GM12878 (cell line): ENCODE data around the gene C1GALT1.

Experiments used
- CTCF ChIP-seq, 3 experiments: IDR thresholded peaks in 2 of 3; conservative IDR thresholded peaks in 1 of 3; 2 replicates each; pipeline ENCODE4 v1.5.1; 2011; ENCODE audit warnings: low read depth in 3 of 3, low read length in 3 of 3, mild to moderate bottlenecking in 3 of 3, control low read depth in 2 of 3, moderate library complexity in 2 of 3, inconsistent platforms in 1 of 3, mixed read lengths in 1 of 3; ENCODE audit not compliant: control insufficient read depth in 2 of 3, insufficient read depth in 1 of 3; ENCODE audit errors: extremely low read depth in 1 of 3
- EGR1 ChIP-seq, 2 experiments: IDR thresholded peaks; 1 replicate in 1 of 2; 2 replicates in 1 of 2; pipeline ENCODE4 v1.6.1; 2011 to 2012; ENCODE audit warnings: low read depth in 2 of 2, low read length in 2 of 2, borderline replicate concordance in 1 of 2, mild to moderate bottlenecking in 1 of 2, moderate library complexity in 1 of 2
- HCFC1 ChIP-seq: fragments of 150-350 bp; IDR thresholded peaks from 2 replicates; pipeline ENCODE4 v1.6.1; 2014; ENCODE audit warnings: low read length
- KDM1A ChIP-seq: fragments of 200-600 bp; sonication (generic); IDR thresholded peaks from 2 replicates; pipeline ENCODE4 v1.6.1; 2016; ENCODE audit warnings: borderline replicate concordance
- POLR2AphosphoS5 ChIP-seq: IDR thresholded peaks from 2 replicates; pipeline ENCODE4 v1.6.1; 2011; ENCODE audit warnings: mild to moderate bottlenecking, low read length, inconsistent platforms
- ZNF384 ChIP-seq: IDR thresholded peaks from 2 replicates; pipeline ENCODE4 v1.6.1; 2012; ENCODE audit warnings: low read depth, mild to moderate bottlenecking, low read length, improper control_type of control experiment, borderline replicate concordance

- TF ChIP-seq EGR1 (IDR thresholded peaks at IDR 0.05; ENCODE audit: borderline replicate concordance in 1 of 2, low read depth in 2 of 2, low read length in 2 of 2) (no peak), POLR2AphosphoS5 (no peak), CTCF (IDR thresholded peaks at IDR 0.05 in 2 of 3, conservative IDR thresholded peaks at IDR 0.05 in 1 of 3; ENCODE audit: control insufficient read depth in 2 of 3, extremely low read depth in 1 of 3, insufficient read depth in 1 of 3, low read depth in 3 of 3, low read length in 3 of 3) (no peak), ZNF384 (no peak), HCFC1 (no peak), KDM1A (no peak)
Observed at GRCh38 chr7:7264306-7265040, 82.1 kb downstream of the C1GALT1 start.
